DMS53 (cell line): ENCODE data around the gene CRTAC1.

ENCODE experiments used
- DNase-seq: peaks from one replicate; lab custom pipeline; 2025; lab: John Stamatoyannopoulos, UW

CRTAC1 gene

GRCh38 chr10:97974526-97975525 is 55.6 kb downstream of the CRTAC1 start:
- no peak for DNase-seq

DNA sequence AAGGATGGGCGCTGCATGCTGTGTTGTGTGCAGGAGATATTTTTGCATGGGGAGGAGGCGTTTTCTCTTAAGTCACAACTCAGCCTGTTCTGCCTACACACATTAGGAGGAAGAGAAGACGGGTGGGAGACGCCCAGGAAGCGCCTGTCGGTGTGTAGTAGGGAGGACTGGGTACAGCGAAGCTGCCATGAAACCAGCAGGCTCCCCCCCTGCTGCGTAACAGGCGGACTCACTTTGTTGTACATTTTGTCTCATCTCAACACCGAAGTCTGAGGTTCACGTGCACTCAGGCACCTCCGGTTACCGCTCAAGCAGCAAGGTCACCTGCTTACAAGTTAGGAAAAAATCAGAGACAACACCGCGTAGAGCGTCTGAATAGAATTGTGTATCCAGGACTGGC is 56.3 kb downstream of the CRTAC1 start:
- DNase-seq: no peak

DNA sequence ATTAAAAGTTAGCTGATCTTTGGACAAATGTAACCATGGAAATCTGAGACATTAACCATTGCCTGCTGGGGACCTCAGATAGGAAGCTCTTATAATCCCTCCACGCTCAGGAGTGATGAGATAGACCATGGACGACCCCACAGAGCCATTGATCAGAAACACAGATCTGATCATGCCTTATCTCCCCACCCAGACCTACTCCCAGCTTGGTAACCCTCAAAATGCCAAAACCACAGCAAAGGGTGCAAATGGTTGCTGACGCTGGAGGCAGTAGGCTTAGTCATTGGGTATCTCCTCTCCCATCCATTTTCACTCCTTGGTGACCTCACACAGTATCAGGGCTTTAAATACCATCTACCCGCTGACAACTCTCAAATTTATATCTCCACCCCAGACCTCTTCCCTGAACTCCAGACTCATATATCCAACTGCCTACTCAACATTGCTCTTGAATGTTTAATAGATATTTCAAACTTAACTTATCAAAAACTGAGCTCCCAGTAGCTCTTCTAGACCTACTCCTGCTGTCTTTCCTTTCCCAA is 60.8 kb downstream of the CRTAC1 start:
- DNase-seq: no peak

DNA sequence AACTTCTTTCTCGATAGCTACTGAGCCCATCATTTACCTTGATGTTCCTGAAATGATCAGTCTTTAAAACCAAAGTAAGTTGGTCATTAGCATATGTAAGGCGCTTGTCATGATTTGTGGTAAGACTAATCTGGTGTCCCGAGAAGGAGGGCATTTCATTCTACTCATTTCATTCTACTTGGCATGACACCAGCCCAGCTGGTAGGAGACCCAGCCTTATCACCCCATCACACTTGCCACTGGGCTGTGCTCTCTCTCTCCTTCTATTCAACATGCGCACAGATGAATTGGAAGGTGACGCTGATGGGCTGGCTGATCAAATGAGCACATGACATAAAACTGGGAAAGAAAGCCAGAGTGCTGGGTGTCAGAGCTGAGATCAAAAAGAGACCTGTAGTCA is 65.7 kb downstream of the CRTAC1 start:
- DNase-seq: no peak

- peak; percentile 72 for DNase-seq
These were observed 68.5 kb downstream of the CRTAC1 start for GRCh38 chr10:97961945-97962344.

DNA sequence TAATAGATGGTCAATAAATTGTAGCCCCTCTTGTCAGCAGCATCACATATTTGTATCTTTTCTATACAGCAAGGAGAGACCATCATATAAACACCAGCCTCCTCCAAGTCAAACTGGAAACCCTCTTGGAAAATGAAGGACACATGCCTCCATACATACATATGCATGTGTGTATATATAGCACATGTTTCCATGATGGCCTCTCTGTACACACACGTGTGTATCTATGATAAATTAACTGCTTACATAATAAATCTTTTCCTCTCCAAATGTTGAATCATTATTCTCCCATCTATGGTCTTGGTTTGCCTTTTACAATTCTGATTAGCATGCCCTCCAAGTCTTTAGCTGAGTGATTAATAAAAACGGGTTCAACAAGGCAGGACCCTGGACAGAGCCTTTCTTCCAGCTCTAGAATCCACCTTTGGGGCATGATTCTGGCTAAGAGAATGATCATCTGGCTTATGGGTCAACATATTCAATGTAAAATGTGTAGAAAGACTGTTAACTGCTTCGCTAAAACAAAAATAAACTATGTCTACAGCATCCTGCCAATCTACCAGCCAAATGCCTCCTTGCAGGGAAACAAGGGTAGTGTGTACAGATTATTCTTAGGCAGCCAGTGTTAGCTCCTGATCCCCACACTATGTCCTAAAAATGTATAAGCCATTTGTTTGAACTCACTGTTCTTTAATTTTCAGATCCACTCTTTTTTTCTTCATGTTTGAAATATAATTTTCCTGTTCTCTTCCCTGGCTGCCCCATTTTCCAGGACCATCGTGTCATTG is 70.0 kb downstream of the CRTAC1 start:
- no peak for DNase-seq

DNA sequence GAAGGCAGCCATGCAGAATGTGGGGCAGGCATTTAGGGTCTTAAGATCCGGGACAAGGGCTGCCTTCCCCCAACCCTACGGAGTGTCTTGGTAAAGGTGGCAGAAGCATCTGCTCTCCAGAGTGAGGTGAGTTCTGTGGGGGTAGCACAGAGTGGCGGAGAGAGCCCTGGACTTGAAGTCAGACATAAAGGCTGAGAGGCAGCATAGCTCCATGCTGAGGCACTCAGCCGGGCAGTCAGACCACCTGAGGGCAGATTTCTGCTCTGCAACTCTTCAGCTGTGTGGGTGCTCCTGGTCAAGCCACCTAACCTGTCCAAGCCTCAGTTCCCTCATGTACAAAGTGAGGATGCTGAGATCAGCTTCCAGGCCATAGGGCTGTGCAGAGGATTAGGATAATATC is 81.0 kb downstream of the CRTAC1 start:
- no peak for DNase-seq

DNA sequence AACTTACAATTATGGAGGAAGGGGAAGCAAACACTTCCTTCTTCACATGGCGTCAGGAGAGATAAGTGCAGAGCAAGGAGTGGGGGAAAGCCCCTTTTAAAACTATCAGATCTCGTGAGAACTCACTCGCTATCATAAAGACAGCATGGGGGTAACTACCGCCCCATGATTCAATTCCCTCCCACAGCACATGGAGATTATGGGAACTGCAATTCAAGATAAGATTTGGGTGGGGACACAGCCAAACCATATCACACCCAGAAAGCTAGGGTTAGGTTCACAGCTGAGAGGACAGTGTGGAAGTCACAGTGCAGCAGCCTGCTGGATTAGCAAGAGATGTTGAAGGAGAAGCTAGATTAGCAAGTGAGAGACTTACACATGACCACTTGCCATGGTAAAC is 81.6 kb downstream of the CRTAC1 start:
- no peak for DNase-seq

- DNase-seq: no peak
These were observed 85.6 kb downstream of the CRTAC1 start for GRCh38 chr10:97944772-97945171.

DNA sequence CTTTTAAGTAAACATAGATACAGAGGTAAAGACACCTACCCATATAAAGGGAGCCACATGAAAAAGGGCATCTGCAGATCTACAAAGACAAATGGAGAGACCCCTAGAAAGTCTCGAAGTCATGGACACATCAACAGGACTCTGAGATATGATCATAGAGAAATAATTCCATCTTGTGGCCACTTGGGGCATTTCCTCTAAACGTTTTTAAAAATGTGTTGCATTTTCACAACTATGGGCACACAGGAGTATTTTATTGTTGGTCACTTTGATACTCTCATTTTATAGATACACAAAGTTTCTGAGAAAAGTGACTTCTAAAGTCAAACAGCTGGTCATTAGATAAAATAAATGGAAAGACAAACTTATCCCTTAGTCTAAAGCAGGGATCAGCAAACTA is 87.1 kb downstream of the CRTAC1 start:
- peak; percentile 42 for DNase-seq

DNA sequence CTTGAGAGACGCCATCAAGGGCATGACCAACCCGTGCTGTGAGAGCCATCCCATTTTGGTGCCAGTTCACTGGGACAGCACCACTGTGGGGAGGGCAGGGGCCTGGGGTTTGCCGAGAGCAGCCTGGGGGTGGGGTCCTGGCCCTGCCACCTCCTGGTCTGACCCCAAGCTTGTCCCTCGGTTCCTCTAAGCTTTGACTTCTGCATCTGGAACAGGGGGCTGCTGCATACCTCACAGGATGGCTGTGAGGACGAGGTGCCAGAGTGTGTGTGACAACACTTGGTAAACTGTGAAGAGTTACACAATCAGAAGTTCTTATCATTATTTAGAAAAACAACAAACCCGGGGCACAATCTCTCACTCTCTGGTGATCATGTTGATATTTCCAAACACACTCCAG is 89.9 kb downstream of the CRTAC1 start:
- DNase-seq: no peak

GRCh38 chr10:97939446-97939990 is 90.9 kb downstream of the CRTAC1 start:
- no peak for DNase-seq

- no peak for DNase-seq
These were observed 92.5 kb downstream of the CRTAC1 start for GRCh38 chr10:97937928-97938327.

- no peak for DNase-seq
These were observed 93.4 kb downstream of the CRTAC1 start for GRCh38 chr10:97937054-97937453.

DNA sequence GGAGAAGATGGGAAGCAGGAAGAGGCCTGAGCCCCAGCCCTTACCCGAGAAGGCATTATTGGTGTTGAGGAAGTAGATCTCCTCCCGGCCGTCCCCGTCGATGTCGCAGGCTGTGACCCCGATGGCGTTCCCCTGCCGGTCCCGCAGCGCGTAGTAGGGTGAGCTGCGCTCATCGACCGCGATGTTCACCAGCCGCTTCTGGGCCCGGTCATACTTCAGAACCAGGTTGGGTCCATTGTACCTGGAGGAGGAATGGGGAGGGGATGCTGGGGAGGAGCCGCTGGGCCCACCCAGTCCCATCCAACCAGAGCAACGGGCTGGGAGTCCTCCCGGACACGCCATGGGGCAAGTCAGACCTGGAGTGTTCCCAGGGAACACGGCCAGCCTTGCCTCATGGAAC is 94.3 kb downstream of the CRTAC1 start:
- no peak for DNase-seq

GRCh38 chr10:97932932-97933530 is 97.4 kb downstream of the CRTAC1 start:
- no peak for DNase-seq

GRCh38 chr10:97931041-97931440 is 99.4 kb downstream of the CRTAC1 start:
- no peak for DNase-seq

- DNase-seq: no peak
These were observed 101.5 kb downstream of the CRTAC1 start for GRCh38 chr10:97928897-97929296.

- no peak for DNase-seq
These were observed 102.8 kb downstream of the CRTAC1 start for GRCh38 chr10:97927622-97928021.

DNA sequence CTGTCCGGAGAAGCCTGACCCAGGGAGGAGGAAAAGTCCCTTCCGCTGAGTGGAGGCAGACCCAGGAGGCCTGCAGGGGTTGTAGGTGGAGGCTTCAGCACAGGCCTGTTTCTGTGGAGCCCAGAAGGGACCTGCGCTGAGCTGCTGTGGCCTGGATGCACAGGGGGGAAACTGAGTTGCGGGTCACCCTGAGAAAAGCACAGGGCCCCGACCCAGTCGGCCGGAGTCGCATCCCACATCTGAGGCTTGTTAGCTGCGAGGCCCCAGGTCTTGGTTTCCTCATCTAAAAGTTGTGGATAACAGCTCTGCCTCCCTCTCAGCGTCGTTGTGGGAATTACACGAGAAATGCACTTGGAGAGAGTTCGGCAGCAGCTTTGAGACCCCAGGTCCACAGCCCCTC is 104.4 kb downstream of the CRTAC1 start:
- DNase-seq: no peak

DNA sequence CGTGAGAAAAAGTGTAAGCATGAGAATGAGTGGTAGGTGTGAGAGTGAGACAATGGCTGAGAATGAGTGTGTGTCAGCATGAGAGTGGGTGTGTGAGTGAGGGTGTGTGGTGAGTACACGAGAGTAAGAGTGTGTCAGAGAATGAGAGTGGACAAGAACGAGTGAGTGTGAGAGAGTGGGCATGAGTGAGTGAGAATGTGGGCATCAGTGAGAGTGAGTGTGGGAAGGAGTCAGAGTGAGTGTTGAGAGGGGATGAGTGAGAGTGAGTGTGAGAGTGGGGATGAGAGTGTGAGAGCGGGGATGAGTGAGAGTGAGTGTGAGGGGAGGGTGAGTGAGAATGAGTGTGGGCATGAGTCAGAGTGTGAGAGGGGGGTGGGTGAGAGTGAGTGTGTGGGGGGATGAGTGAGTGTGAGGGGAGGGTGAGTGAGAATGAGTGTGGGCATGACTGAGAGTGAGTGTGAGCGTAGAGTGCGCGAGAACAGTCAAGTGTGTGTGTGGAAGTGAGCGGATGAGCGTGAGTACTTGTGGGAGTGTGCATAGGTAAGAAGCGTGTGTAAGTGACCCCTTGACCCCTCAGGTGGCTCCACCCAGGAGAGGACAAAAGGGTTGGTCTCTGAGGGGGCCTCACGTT is 105.0 kb downstream of the CRTAC1 start:
- no peak for DNase-seq

DNA sequence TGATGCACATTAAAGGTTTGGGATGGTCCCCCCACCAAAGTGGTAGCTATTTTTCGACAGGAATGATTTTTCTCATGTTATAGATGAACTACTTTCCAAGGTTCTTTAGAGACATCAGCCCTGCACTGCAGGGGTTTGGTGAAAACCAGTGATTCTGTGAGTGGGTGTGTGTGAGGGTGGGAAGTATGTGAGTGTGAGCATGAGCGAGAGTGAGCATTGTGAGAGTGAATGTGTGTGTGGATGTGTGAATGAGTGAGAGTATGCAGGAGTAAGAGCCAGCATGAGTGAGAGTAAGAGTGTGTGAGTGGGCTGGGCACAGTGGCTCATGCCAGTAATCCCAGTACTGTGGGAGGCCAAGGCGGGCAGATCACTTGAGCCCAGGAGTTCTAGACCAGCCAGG is 105.7 kb downstream of the CRTAC1 start:
- DNase-seq: no peak
